ENCODE results near the gene C4orf51. TPM values are rescaled to one million over a fixed set of nuclear protein-coding genes. Genes with fewer than 3 reads are reported as not detected.
"Not testable (repeated sequence)": the region's sequence is repeated elsewhere in the genome, so short reads cannot be mapped to it uniquely, and the experiment has no call there.

The C4orf51 gene
- polyA plus RNA-seq, 1 of the 3 experiments (the other 2 are of a cell fraction) = not detected

DNA sequence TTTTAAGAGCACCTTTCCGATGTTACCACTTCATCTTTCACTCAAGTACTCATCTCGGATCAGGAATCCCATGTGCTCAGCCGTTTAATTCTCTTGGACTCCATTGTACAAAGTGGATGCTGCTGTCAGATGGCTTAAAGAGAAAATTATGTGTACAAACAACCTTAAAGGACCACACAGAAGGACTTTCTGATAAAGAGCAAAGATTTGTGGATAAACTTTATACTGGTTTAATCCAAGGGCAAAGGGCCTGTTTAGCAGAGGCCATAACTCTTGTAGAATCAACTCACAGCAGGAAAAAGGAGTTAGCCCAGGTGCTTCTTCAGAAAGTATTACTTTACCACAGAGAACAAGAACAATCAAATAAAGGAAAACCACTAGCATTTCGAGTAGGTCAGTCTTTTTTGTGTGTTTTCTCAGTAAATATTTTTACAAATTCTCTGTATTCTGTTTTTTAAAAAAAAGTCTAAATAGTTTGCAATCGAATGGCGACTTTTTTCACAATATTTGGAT lies 40.7 kb upstream of the C4orf51 start (continued):
- no peak for TF ChIP-seq TEAD4 (IDR thresholded peaks at IDR 0.05; ENCODE audit: borderline replicate concordance, insufficient read depth)

DNA sequence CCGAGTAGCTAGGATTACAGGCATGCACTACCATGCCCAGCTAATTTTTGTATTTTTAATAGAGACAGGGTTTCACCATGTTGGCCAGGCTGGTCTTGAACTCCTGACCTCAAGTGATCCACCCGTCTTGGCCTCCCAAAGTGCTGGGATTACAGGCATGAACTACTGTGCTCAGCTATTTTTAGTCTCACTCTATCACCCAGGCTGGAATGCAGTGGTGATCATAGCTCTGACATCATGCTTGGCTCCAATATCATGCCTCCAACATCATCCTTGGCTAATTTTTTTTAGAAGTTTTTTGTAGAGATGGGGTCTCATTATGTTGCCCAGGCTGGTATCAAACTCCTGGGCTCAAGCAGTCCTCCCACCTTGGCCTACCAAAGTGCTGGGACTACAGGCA lies 39.7 kb upstream of the C4orf51 start:
- 85% methylated on average over 2 of the region's 2 CpGs for WGBS (ENCODE audit: low lambda C conversion rate)

DNA sequence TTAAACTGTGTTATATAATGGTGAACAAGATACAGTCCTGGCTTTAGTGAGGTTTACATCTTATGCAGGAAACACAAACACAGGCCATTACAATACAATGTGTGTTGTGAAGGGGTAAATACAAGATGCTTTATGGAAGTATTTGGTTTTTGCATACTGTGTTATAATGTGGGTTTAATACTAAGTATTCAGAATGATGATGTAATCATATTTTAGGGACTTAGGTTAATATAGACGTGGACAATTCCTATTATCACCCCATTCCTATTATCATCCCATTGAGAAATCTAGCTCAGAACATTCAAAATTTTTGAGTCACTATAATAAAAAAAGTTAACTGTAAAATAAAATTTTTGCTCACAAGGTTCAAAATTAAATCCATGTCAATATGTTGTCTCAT lies 36.7 kb upstream of the C4orf51 start:
- no peak overlapping the region for H3K27ac ChIP-seq (ENCODE audit: low read depth in 2 of 2, low read length in 1 of 2)
- H3K9me2 ChIP-seq = no peaks in the 10 kb centered on the region
- no peaks in the 10 kb centered on the region for H3K9me3 ChIP-seq
- 83% methylated on average over 1 of the region's 1 CpG for WGBS (ENCODE audit: low lambda C conversion rate)
- no peaks in the 10 kb centered on the region for H3K27me3 ChIP-seq (ENCODE audit: insufficient read depth)
- H3K9ac ChIP-seq = no peak overlapping the region
- POLR2A ChIA-PET = no interaction called here
- H2AFZ ChIP-seq (ENCODE audit: low read depth) = no peak overlapping the region
- peaks cover 0 to 15% of the 10 kb centered on the region in 2 experiments for H3K36me3 ChIP-seq (replicated peaks in 1 of 2; ENCODE audit: control insufficient read depth in 1 of 2, insufficient read depth in 2 of 2, low read length in 1 of 2)
- CTCF ChIA-PET = interaction anchor here (0.6 to 0.7 kb wide), 2 partner anchors 26 to 64 kb away, joined by 3 read pairs; no protein-coding TSS in a partner anchor
- no peaks in the 10 kb centered on the region for H3K4me1 ChIP-seq (ENCODE audit: control insufficient read depth in 1 of 2, insufficient read depth in 2 of 2, low read depth in 1 of 2, low read length in 1 of 2)
- no peak for DNase-seq
- TF ChIP-seq FOXM1 (IDR thresholded peaks at IDR 0.05; ENCODE audit: low read depth) = no peak
- TF ChIP-seq SMC3 (IDR thresholded peaks at IDR 0.05; ENCODE audit: low read depth, low read length) = no peak
- H3K79me2 ChIP-seq (ENCODE audit: insufficient read depth) = no peaks in the 10 kb centered on the region
- no peak overlapping the region for H3K4me3 ChIP-seq (ENCODE audit: low read depth in 2 of 2, low read length in 1 of 2)
- H3K4me2 ChIP-seq = no peak overlapping the region
- H3F3A ChIP-seq (replicated peaks; ENCODE audit: insufficient read depth) = no peaks in the 10 kb centered on the region
- H4K20me1 ChIP-seq (ENCODE audit: insufficient read depth) = no peaks in the 10 kb centered on the region

More for the DNA sequence above, 39.7 kb upstream of the C4orf51 start:
- H3K27ac ChIP-seq (ENCODE audit: low read depth in 2 of 2, low read length in 1 of 2); H4K20me1 ChIP-seq (ENCODE audit: insufficient read depth); H3K4me2 ChIP-seq; H3K79me2 ChIP-seq (ENCODE audit: insufficient read depth); POLR2A ChIA-PET; CTCF ChIA-PET; H3K9me2 ChIP-seq; H3K9ac ChIP-seq; H3K9me3 ChIP-seq; H3K27me3 ChIP-seq (ENCODE audit: insufficient read depth); H3K4me1 ChIP-seq (ENCODE audit: control insufficient read depth in 1 of 2, insufficient read depth in 2 of 2, low read depth in 1 of 2, low read length in 1 of 2); H3K4me3 ChIP-seq (ENCODE audit: low read depth in 2 of 2, low read length in 1 of 2); H2AFZ ChIP-seq (ENCODE audit: low read depth); DNase-seq; H3F3A ChIP-seq (replicated peaks; ENCODE audit: insufficient read depth): not testable (repeated sequence)
- H3K36me3 ChIP-seq (replicated peaks in 1 of 2; ENCODE audit: control insufficient read depth in 1 of 2, insufficient read depth in 2 of 2, low read length in 1 of 2) = peaks cover 0 to 10% of the 10 kb centered on the region in 2 experiments
- peak; percentile 54; the same call in 1 of the 2 replicates for TF ChIP-seq MEF2A (IDR thresholded peaks at IDR 0.05; ENCODE audit: borderline replicate concordance, low read depth)

DNA sequence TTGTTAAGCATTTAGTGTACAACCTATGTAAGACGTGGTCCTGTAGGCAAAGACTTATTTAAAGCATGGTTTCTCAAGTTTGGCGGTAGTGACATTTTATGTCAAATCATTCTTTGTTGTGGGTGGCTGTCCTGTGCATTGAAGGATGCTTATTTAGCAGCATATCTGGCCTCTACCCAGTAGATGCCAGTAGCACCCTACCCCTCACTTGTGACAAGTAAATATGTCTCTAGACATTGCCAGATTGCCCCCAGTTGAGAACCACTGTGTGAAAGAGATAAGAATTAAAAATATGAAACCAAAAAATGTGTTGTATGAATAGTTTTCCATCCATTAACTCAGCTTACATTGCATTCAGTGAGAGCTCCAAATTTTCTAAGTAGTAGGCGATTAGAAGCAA lies 35.2 kb upstream of the C4orf51 start:
- H3K36me3 ChIP-seq (replicated peaks in 1 of 2; ENCODE audit: control insufficient read depth in 1 of 2, insufficient read depth in 2 of 2, low read length in 1 of 2) = peaks cover 0 to 10% of the 10 kb centered on the region in 2 experiments
- no peaks in the 10 kb centered on the region for H3K27me3 ChIP-seq (ENCODE audit: insufficient read depth)
- no peak overlapping the region for H3K9ac ChIP-seq
- H3K4me1 ChIP-seq (ENCODE audit: control insufficient read depth in 1 of 2, insufficient read depth in 2 of 2, low read depth in 1 of 2, low read length in 1 of 2) = no peaks in the 10 kb centered on the region
- H3K4me3 ChIP-seq (ENCODE audit: low read depth in 2 of 2, low read length in 1 of 2) = no peak overlapping the region
- TF ChIP-seq GABPA (IDR thresholded peaks at IDR 0.05; ENCODE audit: low read depth) (no peak), JUND (IDR thresholded peaks at IDR 0.05) (no peak), RCOR1 (IDR thresholded peaks at IDR 0.05; ENCODE audit: low read length) (no peak), MXI1 (IDR thresholded peaks at IDR 0.05; ENCODE audit: low read depth, low read length) (no peak), RAD21 (IDR thresholded peaks at IDR 0.05; ENCODE audit: low read length) (peak; percentile 47)
- TF ChIP-seq, protein P1, sequence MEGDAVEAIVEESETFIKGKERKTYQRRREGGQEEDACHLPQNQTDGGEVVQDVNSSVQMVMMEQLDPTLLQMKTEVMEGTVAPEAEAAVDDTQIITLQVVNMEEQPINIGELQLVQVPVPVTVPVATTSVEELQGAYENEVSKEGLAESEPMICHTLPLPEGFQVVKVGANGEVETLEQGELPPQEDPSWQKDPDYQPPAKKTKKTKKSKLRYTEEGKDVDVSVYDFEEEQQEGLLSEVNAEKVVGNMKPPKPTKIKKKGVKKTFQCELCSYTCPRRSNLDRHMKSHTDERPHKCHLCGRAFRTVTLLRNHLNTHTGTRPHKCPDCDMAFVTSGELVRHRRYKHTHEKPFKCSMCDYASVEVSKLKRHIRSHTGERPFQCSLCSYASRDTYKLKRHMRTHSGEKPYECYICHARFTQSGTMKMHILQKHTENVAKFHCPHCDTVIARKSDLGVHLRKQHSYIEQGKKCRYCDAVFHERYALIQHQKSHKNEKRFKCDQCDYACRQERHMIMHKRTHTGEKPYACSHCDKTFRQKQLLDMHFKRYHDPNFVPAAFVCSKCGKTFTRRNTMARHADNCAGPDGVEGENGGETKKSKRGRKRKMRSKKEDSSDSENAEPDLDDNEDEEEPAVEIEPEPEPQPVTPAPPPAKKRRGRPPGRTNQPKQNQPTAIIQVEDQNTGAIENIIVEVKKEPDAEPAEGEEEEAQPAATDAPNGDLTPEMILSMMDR (IDR thresholded peaks at IDR 0.05) = peak; percentile 20; the same call in 1 of the 2 replicates
- ChIA-PET CTCF (interaction anchor here (1.5 kb wide), 1 partner anchor 24 kb away, joined by 4 read pairs; no protein-coding TSS in a partner anchor), POLR2A (no interaction called here)
- 95% methylated on average over 3 of the region's 3 CpGs for WGBS (ENCODE audit: low lambda C conversion rate)
- H3K9me2 ChIP-seq = no peaks in the 10 kb centered on the region
- no peaks in the 10 kb centered on the region for H4K20me1 ChIP-seq (ENCODE audit: insufficient read depth)
- no peak for DNase-seq
- H3K9me3 ChIP-seq = no peaks in the 10 kb centered on the region
- no peaks in the 10 kb centered on the region for H3F3A ChIP-seq (replicated peaks; ENCODE audit: insufficient read depth)
- no peak overlapping the region for H3K27ac ChIP-seq (ENCODE audit: low read depth in 2 of 2, low read length in 1 of 2)
- H3K79me2 ChIP-seq (ENCODE audit: insufficient read depth) = no peaks in the 10 kb centered on the region
- H3K4me2 ChIP-seq = no peak overlapping the region
- H2AFZ ChIP-seq (ENCODE audit: low read depth) = no peak overlapping the region
